Colonic mucosa (tissue), 4 donors: ENCODE results near the gene NCKAP5. TPM values are rescaled to one million over a fixed set of nuclear protein-coding genes. Genes with fewer than 3 reads are reported as not detected.

ENCODE experiments used
- DNase-seq: peaks from one replicate; pipeline ENCODE4 v3.0.0-alpha.2; 2020
- H3K27ac ChIP-seq: fragments of 200-600 bp; one replicate; pipeline ENCODE4 v1.8.0; 2021
- H3K27me3 ChIP-seq: fragments of 200-600 bp; one replicate; pipeline ENCODE4 v1.8.0; 2021
- H3K36me3 ChIP-seq: fragments of 200-600 bp; one replicate; pipeline ENCODE4 v1.8.0; 2021
- H3K4me1 ChIP-seq: fragments of 200-600 bp; one replicate; pipeline ENCODE4 v1.8.0; 2021; ENCODE audit warnings: mild to moderate bottlenecking
- H3K4me3 ChIP-seq: fragments of 200-600 bp; one replicate; pipeline ENCODE4 v1.8.0; 2021
- H3K9ac ChIP-seq, 2 donors: one replicate each; pipeline ENCODE4 v1.7.0; 2013; ENCODE audit warnings: control low read depth in 2 of 2, low read depth in 2 of 2, low read length in 2 of 2
- H3K9me3 ChIP-seq: fragments of 200-600 bp; one replicate; pipeline ENCODE4 v1.8.0; 2021
- intact Hi-C: fragments of 100-400 bp; cut with DNase I; formaldehyde crosslinking; loops from one replicate; pipeline ENCODE4 v1.14.1; 2022
- total RNA-seq, 2 donors: library from RNA; stranded (reverse); fragmentation: NEBNext Ultra II Directional in 1 of 2; extraction: Animal tissue kit (Norgen Biotek cat#: 25700) in 1 of 2; gene quantifications; one replicate each; pipeline ENCODE4 v1.2.1, GENCODE V29; 2021
- TF ChIP-seq, protein P1 (sequence below): fragments of 200-600 bp; IDR thresholded peaks from one replicate; pipeline ENCODE4 v1.8.0; 2022; ENCODE audit warnings: antibody characterized with exemption, mild to moderate bottlenecking
- donor health status: healthy.
- donor health status: DM: no; HTN: no; CAD: no.
- donor health status: DM: no; HTN: no; CAD: no.

The NCKAP5 gene
- total RNA-seq, 2 donors from 2014 or later = 2.9 to 3.7 TPM

DNA sequence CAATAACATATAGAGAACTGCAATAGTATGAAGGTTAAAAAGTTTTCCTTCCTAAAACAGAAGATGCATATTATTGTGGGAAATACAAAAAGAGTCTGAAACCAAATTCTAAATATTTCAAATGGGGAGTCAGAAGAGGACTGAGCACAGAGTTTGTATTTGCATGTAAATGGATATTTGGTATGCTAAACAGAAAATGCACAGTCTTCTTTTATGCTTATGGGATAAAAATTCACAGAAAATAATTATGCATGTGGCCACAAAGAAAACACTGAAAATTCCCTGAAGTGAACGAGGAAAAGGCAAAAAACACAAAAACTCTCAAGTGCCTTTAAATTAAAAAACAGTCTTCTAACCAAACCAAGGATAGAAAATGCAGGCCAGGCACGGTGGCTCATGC, 142.7 kb downstream of the NCKAP5 start:
- TF ChIP-seq, protein P1, sequence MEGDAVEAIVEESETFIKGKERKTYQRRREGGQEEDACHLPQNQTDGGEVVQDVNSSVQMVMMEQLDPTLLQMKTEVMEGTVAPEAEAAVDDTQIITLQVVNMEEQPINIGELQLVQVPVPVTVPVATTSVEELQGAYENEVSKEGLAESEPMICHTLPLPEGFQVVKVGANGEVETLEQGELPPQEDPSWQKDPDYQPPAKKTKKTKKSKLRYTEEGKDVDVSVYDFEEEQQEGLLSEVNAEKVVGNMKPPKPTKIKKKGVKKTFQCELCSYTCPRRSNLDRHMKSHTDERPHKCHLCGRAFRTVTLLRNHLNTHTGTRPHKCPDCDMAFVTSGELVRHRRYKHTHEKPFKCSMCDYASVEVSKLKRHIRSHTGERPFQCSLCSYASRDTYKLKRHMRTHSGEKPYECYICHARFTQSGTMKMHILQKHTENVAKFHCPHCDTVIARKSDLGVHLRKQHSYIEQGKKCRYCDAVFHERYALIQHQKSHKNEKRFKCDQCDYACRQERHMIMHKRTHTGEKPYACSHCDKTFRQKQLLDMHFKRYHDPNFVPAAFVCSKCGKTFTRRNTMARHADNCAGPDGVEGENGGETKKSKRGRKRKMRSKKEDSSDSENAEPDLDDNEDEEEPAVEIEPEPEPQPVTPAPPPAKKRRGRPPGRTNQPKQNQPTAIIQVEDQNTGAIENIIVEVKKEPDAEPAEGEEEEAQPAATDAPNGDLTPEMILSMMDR = no peak
- Histone ChIP-seq H3K27ac (no peak overlapping the region), H3K4me1 (no peaks in the 10 kb centered on the region), H3K4me3 (no peak overlapping the region), H3K9ac (no peak overlapping the region), H3K9me3 (no peaks in the 10 kb centered on the region), H3K36me3 (no peaks in the 10 kb centered on the region), H3K27me3 (no peaks in the 10 kb centered on the region)
- DNase-seq = no peak
- intact Hi-C loops = loop anchor here (10.0 kb wide), 1 partner anchor 139 kb away; the partner anchor contains the start of gene NCKAP5

DNA sequence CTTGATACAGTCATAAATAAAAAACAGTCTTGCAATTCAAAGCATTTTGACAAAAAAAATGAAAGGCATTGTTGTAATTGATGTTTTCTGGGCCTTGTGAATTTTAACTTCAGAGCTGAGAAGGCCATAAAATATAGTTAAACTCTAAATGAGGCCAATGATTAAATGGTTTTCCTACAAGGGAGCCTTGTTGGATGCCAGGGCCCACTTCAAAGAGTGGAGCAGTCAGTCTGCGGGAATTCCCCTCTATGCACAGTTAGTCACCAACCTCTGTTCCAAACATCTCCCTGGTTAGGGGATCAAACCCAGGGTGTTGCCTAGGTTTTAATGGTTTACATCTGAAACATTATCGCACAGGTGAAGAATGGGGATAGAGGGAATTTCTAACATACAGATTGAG, 143.4 kb downstream of the NCKAP5 start:
- no peaks in the 10 kb centered on the region for H3K27me3 ChIP-seq
- H3K9ac ChIP-seq = no peak overlapping the region
- H3K4me1 ChIP-seq = no peaks in the 10 kb centered on the region
- DNase-seq = no peak
- H3K4me3 ChIP-seq = no peak overlapping the region
- no peak overlapping the region for H3K27ac ChIP-seq
- no peaks in the 10 kb centered on the region for H3K9me3 ChIP-seq
- TF ChIP-seq, protein P1 = no peak
- intact Hi-C loops = loop anchor here (10.0 kb wide), 1 partner anchor 140 kb away; the partner anchor contains the start of gene NCKAP5
- H3K36me3 ChIP-seq = no peaks in the 10 kb centered on the region

DNA sequence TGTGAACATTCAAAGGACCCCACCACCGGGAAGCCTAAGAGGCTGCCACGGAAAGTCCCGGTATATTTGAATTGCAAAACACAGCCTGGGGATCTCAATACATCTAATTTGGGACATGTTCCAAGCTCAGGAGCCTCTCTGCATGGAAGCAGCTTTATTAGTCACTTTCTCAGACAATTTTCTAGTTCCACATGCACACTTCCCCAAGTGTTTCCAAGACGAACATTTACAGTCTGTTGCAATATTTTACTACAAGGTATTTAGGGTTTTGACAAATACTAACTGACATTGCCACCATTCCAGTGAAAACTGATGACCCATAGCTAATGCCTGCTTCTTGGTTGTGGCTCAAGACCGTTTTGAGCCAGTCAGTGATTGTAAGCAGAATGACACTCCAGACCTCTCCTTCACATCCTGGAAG, 145.3 kb downstream of the NCKAP5 start:
- H3K36me3 ChIP-seq = no peaks in the 10 kb centered on the region
- H3K27me3 ChIP-seq = no peaks in the 10 kb centered on the region
- H3K4me3 ChIP-seq = no peak overlapping the region
- no peak for DNase-seq
- H3K9me3 ChIP-seq = no peaks in the 10 kb centered on the region
- intact Hi-C loops = loop anchor here (10.0 kb wide), 1 partner anchor 142 kb away; the partner anchor contains the start of gene NCKAP5
- H3K4me1 ChIP-seq = no peaks in the 10 kb centered on the region
- H3K9ac ChIP-seq = no peak overlapping the region
- no peak overlapping the region for H3K27ac ChIP-seq
- TF ChIP-seq, protein P1 = no peak

DNA sequence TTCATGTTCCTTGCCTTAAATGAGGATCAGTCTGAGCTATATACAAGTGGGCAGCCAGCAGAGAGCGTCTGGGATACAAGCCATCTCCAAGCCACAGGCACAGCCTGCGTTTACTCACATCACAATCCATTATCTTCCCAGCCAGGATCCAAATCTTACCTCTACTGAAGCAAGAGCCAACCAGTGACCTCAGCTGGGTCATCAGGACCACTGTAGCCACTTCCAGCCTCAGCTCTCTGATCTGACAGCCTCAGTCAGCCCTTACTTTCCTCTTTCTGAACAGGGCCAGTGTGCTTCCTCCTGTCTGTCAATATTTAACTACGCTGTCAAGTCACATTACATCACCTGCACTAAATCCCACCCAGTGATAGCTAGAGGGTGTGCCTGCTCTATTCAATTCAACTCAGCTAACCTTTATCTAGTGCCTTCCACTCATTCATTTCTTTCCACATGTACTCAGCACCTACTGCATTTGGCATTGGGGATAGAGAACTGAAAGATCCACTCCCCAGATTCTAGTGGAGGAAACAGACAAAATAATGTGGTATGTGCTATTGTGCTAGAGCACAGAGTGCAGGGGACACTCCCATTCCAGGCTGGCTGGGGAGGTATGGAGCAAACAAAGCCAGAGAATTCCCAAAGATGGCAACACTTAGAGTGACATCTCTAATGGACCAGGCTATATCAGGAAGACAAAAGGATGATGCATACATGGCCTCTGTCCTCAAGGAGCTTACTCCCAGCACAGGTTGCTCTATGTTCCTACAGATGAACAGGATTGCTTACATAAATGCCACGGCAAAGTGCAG, 146.5 kb downstream of the NCKAP5 start:
- no peaks in the 10 kb centered on the region for H3K36me3 ChIP-seq
- no peaks in the 10 kb centered on the region for H3K9me3 ChIP-seq
- H3K9ac ChIP-seq = peak overlapping the region in 1 of 2 donors; percentile 82
- intact Hi-C loops = loop anchor here (10.0 kb wide), 1 partner anchor 143 kb away; the partner anchor contains the start of gene NCKAP5
- TF ChIP-seq, protein P1 = no peak
- no peak overlapping the region for H3K4me3 ChIP-seq
- peak; percentile 66 for DNase-seq
- no peaks in the 10 kb centered on the region for H3K27me3 ChIP-seq
- peak overlapping the region; percentile 39 for H3K27ac ChIP-seq
- H3K4me1 ChIP-seq = no peaks in the 10 kb centered on the region

DNA sequence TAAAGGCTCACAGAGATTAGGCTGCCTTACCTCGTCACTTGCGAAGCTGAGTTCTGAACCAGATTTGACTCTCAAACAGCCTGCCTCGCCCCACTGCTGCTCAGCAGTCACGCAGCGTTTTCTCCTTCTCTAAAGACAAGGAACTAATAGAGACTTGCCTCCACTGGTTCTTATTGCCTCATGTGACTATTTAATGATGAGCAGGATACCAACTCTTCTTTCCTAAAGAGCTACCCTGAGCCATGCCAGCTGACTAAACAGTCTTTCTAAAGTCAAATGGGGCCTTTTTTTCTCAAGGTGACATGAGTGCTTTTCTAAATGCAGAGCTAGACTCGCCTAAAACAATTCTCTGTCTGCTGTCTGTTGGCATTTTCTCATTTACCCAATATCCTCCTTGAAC, 147.5 kb downstream of the NCKAP5 start:
- intact Hi-C loops = loop anchor here (10.0 kb wide), 1 partner anchor 144 kb away; the partner anchor contains the start of gene NCKAP5
- TF ChIP-seq, protein P1 = no peak
- no peaks in the 10 kb centered on the region for H3K9me3 ChIP-seq
- H3K36me3 ChIP-seq = no peaks in the 10 kb centered on the region
- H3K4me3 ChIP-seq = no peak overlapping the region
- no peaks in the 10 kb centered on the region for H3K4me1 ChIP-seq
- peak; percentile 20 for DNase-seq
- H3K27ac ChIP-seq = peak overlapping the region; percentile 39
- H3K9ac ChIP-seq = peak overlapping the region in 1 of 2 donors; percentile 82
- no peaks in the 10 kb centered on the region for H3K27me3 ChIP-seq
